Spleen (tissue), 7 donors: ENCODE measurements around the gene SLC25A34.

ENCODE experiments used
- POLR2A ChIP-seq, 3 donors: fragments of 450-650 bp; IDR thresholded peaks; one replicate each; pipeline ENCODE4 v1.5.1; 2017; ENCODE audit warnings: antibody characterized with exemption in 3 of 3, mild to moderate bottlenecking in 1 of 3
- POLR2AphosphoS5 ChIP-seq, 3 donors: sonication (generic); formaldehyde crosslinking; IDR thresholded peaks; one replicate each; pipeline ENCODE4 v1.5.1; 2017; ENCODE audit warnings: antibody characterized with exemption in 3 of 3
- TF ChIP-seq, protein P1 (sequence below), 11 experiments: fragments of 200-600 bp in 7 of 11; fragments of 450-650 bp in 4 of 11; sonication (generic) in 4 of 11; IDR thresholded peaks in 8 of 11; conservative IDR thresholded peaks in 3 of 11; 1 replicate in 7 of 11; 2 replicates in 4 of 11; pipeline versions ENCODE4 v1.4.0 to v1.8.0; 2016 to 2021; ENCODE audit warnings: antibody characterized with exemption in 11 of 11, inconsistent platforms in 4 of 11, mild to moderate bottlenecking in 1 of 11
- donor health status: DM: no; HTN: no; CAD: no; lungs with moderate emphysema.
- donor health status: DM: no; HTN: no; CAD: no.
- donor health status: DM: no; HTN: no; CAD: no.

DNA sequence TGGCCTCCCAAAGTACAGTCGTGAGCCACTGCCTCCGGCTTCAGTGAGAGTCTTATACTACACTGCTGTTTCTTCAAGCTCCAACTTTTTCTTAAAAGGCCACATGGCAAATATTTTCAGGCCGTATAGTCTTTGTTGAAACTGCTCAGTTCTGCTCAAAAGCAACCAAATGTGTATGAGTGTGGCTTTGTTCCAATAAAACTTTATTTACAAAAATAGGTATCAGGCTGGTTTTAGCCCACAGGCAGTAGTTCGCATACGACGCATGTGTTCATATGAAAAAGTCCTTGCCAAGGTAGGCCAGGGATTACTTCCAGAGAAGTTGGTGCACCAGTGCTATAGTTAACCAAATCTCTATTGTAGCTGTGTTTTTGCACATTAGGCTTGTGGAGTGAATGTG lies 45.7 kb upstream of the SLC25A34 start:
- TF ChIP-seq, protein P1, sequence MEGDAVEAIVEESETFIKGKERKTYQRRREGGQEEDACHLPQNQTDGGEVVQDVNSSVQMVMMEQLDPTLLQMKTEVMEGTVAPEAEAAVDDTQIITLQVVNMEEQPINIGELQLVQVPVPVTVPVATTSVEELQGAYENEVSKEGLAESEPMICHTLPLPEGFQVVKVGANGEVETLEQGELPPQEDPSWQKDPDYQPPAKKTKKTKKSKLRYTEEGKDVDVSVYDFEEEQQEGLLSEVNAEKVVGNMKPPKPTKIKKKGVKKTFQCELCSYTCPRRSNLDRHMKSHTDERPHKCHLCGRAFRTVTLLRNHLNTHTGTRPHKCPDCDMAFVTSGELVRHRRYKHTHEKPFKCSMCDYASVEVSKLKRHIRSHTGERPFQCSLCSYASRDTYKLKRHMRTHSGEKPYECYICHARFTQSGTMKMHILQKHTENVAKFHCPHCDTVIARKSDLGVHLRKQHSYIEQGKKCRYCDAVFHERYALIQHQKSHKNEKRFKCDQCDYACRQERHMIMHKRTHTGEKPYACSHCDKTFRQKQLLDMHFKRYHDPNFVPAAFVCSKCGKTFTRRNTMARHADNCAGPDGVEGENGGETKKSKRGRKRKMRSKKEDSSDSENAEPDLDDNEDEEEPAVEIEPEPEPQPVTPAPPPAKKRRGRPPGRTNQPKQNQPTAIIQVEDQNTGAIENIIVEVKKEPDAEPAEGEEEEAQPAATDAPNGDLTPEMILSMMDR (IDR thresholded peaks at IDR 0.05 in 8 of 11, conservative IDR thresholded peaks at IDR 0.05 in 3 of 11): no peak
- TF ChIP-seq POLR2AphosphoS5 (IDR thresholded peaks at IDR 0.05): no peak
- TF ChIP-seq POLR2A (IDR thresholded peaks at IDR 0.05): no peak
